ENCODE measurements around the gene RFESD.
"Not testable (repeated sequence)": the region's sequence is repeated elsewhere in the genome, so short reads cannot be mapped to it uniquely, and the experiment has no call there.

RFESD gene

GRCh38 chr5:95628933-95629332, 17.6 kb upstream of the RFESD start:
- DNase-seq (ENCODE audit: low spot score) = no peak

- DNase-seq (ENCODE audit: low spot score) = no peak
Measured at GRCh38 chr5:95630394-95630917, 16.1 kb upstream of the RFESD start.

GRCh38 chr5:95631255-95631958, 15.2 kb upstream of the RFESD start:
- peak; percentile 79 for DNase-seq (ENCODE audit: low spot score)

- peak; percentile 97 for DNase-seq (ENCODE audit: low spot score)
Measured at GRCh38 chr5:95631991-95632675, 14.4 kb upstream of the RFESD start.

GRCh38 chr5:95632942-95633341, 13.6 kb upstream of the RFESD start:
- not testable (repeated sequence) for DNase-seq (ENCODE audit: low spot score)

GRCh38 chr5:95633671-95634070, 12.9 kb upstream of the RFESD start:
- DNase-seq (ENCODE audit: low spot score) = no peak

- no peak for DNase-seq (ENCODE audit: low spot score)
Measured at GRCh38 chr5:95634081-95634480, 12.5 kb upstream of the RFESD start.

GRCh38 chr5:95638632-95639031, 7.9 kb upstream of the RFESD start:
- DNase-seq (ENCODE audit: low spot score) = no peak

GRCh38 chr5:95641741-95642220, 4.8 kb upstream of the RFESD start:
- no peak for DNase-seq (ENCODE audit: low spot score)

GRCh38 chr5:95643152-95643551, 3.4 kb upstream of the RFESD start:
- no peak for DNase-seq (ENCODE audit: low spot score)

- DNase-seq (ENCODE audit: low spot score) = peak; percentile 73
Measured at GRCh38 chr5:95644351-95645042, 2.1 kb upstream of the RFESD start.

- not testable (repeated sequence) for DNase-seq (ENCODE audit: low spot score)
Measured at GRCh38 chr5:95646226-95646568, 380 bp upstream of the RFESD start.

GRCh38 chr5:95647886-95648860, 1.6 kb downstream of the RFESD start:
- DNase-seq (ENCODE audit: low spot score) = peak; percentile 5

- DNase-seq (ENCODE audit: low spot score) = no peak
Measured at GRCh38 chr5:95649274-95649673, 2.7 kb downstream of the RFESD start.

GRCh38 chr5:95649842-95650620, 3.5 kb downstream of the RFESD start:
- no peak for DNase-seq (ENCODE audit: low spot score)

- no peak for DNase-seq (ENCODE audit: low spot score)
Measured at GRCh38 chr5:95652849-95653248, 6.3 kb downstream of the RFESD start.

- DNase-seq (ENCODE audit: low spot score) = no peak
Measured at GRCh38 chr5:95654196-95654595, 7.6 kb downstream of the RFESD start.

GRCh38 chr5:95655575-95655974, 9.0 kb downstream of the RFESD start:
- DNase-seq (ENCODE audit: low spot score) = no peak

- no peak for DNase-seq (ENCODE audit: low spot score)
Measured at GRCh38 chr5:95660060-95660459, 13.5 kb downstream of the RFESD start.

- no peak for DNase-seq (ENCODE audit: low spot score)
Measured at GRCh38 chr5:95662946-95663345, 16.4 kb downstream of the RFESD start.
